ENCODE data around the gene MTFR2. TPM values are rescaled to one million over a fixed set of nuclear protein-coding genes. Genes with fewer than 3 reads are reported as not detected.
A peak's percentile ranks its signal among the peaks of the same experiment; 100 is the strongest.

The MTFR2 gene
- total and polyA plus RNA-seq, 2 of the 13 experiments (the other 11 are each of a cell fraction or from before 2014, with no cell fraction given) = 6.7 to 10.7 TPM

DNA sequence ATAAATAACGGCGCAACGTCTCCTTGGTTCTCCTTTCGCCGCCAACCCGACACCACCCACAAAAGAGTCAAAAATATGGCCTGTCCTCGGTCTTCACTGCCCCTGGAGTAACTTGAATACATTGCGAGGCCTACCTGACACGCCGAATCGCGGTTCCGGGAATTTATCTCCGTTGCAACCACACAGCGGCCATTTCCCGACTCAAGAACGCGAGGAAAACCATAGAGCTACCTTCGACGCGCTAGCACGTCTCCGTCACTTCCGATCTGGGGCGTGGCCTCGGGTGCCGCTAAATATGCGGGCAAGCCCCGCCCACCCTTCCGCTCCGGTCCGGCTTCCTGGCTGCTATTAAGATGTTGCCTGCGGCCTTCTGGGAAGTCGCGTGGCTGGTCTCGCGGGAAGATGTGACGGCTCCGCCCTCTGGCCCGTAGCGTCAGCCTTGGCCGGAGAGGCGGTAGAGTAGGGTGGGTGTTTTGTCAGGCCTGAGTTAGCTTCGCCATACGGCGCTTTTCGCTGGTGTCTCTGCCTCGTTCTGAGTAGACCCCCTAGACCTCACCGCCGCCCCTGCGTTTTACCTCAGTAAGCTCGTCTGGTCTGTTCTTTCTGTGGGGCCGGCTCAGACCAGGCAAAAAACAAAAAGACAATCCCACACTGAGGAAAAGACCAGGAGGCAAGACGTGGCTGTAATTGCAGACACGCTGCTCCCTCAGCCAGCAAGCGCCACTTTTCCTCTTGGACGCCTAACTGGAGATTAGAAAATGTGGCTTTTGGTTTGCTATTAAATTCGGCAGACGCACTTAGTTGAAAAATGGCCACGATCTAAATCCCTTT, 39.7 kb upstream of the MTFR2 start, which contains the start of gene BCLAF1 (continued):
- TF ChIP-seq, protein P1, sequence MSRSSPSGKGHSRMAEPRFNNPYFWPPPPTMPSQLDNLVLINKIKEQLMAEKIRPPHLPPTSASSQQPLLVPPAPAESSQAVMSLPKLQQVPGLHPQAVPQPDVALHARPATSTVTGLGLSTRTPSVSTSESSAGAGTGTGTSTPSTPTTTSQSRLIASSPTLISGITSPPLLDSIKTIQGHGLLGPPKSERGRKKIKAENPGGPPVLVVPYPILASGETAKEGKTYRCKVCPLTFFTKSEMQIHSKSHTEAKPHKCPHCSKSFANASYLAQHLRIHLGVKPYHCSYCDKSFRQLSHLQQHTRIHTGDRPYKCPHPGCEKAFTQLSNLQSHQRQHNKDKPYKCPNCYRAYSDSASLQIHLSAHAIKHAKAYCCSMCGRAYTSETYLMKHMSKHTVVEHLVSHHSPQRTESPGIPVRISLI (CRISPR knock-in tag; IDR thresholded peaks at IDR 0.05; ENCODE audit: borderline replicate concordance) = no peak; the same call in 1 of the 2 replicates
- TF ChIP-seq KLF9 (CRISPR knock-in tag; IDR thresholded peaks at IDR 0.05; ENCODE audit: low read depth) (no peak; the same call in 1 of the 2 replicates), ESRRA (CRISPR knock-in tag; IDR thresholded peaks at IDR 0.05; ENCODE audit: low read depth) (peak; percentile 30; the same call in 1 of the 2 replicates), ZNF383 (CRISPR knock-in tag; IDR thresholded peaks at IDR 0.05; ENCODE audit: borderline replicate concordance) (no peak), ZNF709 (CRISPR knock-in tag; IDR thresholded peaks at IDR 0.05) (peak; percentile 6; the same call in 1 of the 2 replicates), JUND (CRISPR knock-in tag; IDR thresholded peaks at IDR 0.05) (no peak), FOSL2 (CRISPR knock-in tag; IDR thresholded peaks at IDR 0.05) (0 out of 2 replicates have a peak, but pooled peaks have one; percentile 10), ZBTB21 (CRISPR knock-in tag; IDR thresholded peaks at IDR 0.05) (no peak), ZNF33A (CRISPR knock-in tag; IDR thresholded peaks at IDR 0.05; ENCODE audit: borderline replicate concordance) (no peak), ATF7-NPFF (CRISPR knock-in tag; IDR thresholded peaks at IDR 0.05; ENCODE audit: low read depth) (peak; percentile 87; the same call in 1 of the 2 replicates), ZNF121 (CRISPR knock-in tag; IDR thresholded peaks at IDR 0.05) (no peak), ZNF44 (CRISPR knock-in tag; IDR thresholded peaks at IDR 0.05) (peak; percentile 99), NFE2 (CRISPR knock-in tag; IDR thresholded peaks at IDR 0.05) (no peak; the same call in 1 of the 2 replicates), NFYB (CRISPR knock-in tag; IDR thresholded peaks at IDR 0.05) (no peak; the same call in 1 of the 2 replicates)
- TF ChIP-seq, protein P2, sequence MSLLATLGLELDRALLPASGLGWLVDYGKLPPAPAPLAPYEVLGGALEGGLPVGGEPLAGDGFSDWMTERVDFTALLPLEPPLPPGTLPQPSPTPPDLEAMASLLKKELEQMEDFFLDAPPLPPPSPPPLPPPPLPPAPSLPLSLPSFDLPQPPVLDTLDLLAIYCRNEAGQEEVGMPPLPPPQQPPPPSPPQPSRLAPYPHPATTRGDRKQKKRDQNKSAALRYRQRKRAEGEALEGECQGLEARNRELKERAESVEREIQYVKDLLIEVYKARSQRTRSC (CRISPR knock-in tag; IDR thresholded peaks at IDR 0.05; ENCODE audit: low read depth) = peak; percentile 96; the same call in 1 of the 2 replicates
- TF ChIP-seq, protein P3, sequence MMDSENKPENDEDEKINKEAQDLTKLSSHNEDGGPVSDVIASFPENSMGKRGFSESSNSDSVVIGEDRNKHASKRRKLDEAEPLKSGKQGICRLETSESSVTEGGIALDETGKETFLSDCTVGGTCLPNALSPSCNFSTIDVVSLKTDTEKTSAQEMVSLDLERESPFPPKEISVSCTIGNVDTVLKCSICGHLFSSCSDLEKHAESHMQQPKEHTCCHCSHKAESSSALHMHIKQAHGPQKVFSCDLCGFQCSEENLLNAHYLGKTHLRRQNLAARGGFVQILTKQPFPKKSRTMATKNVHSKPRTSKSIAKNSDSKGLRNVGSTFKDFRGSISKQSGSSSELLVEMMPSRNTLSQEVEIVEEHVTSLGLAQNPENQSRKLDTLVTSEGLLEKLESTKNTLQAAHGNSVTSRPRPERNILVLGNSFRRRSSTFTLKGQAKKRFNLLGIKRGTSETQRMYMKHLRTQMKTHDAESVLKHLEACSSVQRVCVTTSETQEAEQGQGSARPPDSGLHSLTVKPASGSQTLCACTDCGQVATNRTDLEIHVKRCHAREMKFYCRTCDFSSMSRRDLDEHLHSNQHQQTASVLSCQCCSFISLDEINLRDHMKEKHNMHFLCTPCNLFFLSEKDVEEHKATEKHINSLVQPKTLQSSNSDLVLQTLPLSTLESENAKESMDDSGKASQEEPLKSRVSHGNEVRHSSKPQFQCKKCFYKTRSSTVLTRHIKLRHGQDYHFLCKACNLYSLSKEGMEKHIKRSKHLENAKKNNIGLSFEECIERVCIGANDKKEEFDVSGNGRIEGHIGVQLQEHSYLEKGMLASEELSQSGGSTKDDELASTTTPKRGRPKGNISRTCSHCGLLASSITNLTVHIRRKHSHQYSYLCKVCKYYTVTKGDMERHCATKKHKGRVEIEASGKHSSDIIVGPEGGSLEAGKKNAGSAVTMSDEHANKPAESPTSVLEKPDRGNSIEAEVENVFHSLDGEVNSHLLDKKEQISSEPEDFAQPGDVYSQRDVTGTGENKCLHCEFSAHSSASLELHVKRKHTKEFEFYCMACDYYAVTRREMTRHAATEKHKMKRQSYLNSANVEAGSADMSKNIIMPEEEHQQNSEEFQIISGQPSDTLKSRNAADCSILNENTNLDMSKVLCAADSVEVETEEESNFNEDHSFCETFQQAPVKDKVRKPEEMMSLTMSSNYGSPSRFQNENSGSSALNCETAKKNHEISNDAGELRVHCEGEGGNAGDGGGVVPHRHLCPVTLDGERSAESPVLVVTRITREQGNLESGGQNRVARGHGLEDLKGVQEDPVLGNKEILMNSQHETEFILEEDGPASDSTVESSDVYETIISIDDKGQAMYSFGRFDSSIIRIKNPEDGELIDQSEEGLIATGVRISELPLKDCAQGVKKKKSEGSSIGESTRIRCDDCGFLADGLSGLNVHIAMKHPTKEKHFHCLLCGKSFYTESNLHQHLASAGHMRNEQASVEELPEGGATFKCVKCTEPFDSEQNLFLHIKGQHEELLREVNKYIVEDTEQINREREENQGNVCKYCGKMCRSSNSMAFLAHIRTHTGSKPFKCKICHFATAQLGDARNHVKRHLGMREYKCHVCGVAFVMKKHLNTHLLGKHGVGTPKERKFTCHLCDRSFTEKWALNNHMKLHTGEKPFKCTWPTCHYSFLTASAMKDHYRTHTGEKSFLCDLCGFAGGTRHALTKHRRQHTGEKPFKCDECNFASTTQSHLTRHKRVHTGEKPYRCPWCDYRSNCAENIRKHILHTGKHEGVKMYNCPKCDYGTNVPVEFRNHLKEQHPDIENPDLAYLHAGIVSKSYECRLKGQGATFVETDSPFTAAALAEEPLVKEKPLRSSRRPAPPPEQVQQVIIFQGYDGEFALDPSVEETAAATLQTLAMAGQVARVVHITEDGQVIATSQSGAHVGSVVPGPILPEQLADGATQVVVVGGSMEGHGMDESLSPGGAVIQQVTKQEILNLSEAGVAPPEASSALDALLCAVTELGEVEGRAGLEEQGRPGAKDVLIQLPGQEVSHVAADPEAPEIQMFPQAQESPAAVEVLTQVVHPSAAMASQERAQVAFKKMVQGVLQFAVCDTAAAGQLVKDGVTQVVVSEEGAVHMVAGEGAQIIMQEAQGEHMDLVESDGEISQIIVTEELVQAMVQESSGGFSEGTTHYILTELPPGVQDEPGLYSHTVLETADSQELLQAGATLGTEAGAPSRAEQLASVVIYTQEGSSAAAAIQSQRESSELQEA (CRISPR knock-in tag; IDR thresholded peaks at IDR 0.05; ENCODE audit: not compliant biosample characterization) = peak; percentile 93
- TF ChIP-seq, protein P4, sequence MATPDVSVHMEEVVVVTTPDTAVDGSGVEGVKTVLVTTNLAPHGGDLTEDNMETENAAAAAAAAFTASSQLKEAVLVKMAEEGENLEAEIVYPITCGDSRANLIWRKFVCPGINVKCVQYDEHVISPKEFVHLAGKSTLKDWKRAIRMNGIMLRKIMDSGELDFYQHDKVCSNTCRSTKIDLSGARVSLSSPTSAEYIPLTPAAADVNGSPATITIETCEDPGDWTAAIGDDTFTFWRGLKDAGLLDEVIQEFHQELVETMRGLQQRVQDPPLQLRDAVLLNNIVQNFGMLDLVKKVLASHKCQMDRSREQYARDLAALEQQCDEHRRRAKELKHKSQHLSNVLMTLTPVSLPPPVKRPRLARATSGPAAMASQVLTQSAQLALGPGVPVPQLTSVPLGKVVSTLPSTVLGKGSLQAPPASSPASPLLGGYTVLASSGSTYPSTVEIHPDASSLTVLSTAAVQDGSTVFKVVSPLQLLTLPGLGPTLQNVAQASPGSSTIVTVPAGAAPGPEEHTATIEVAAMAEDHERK (CRISPR knock-in tag; IDR thresholded peaks at IDR 0.05; ENCODE audit: low read depth) = peak; percentile 60; the same call in 1 of the 2 replicates

Measured in HepG2 (cell line).